Upper lobe of left lung (tissue), 4 donors: ENCODE measurements around the gene NFIB.

Source experiments
- CTCF ChIP-seq, 6 experiments: fragments of 450-650 bp in 4 of 6; fragments of 200-600 bp in 2 of 6; sonication (generic) in 2 of 6; IDR thresholded peaks; one replicate each; pipeline ENCODE4 v1.5.1; 2016 to 2019; ENCODE audit warnings: antibody characterized with exemption in 6 of 6
- POLR2A ChIP-seq, 4 donors: fragments of 450-650 bp; IDR thresholded peaks; one replicate each; pipeline ENCODE4 v1.5.1; 2016 to 2017; ENCODE audit warnings: antibody characterized with exemption in 4 of 4, mild to moderate bottlenecking in 2 of 4

- TF ChIP-seq CTCF (IDR thresholded peaks at IDR 0.05) (no peak), POLR2A (IDR thresholded peaks at IDR 0.05) (no peak)
Observed at GRCh38 chr9:14260101-14260500, 53.8 kb downstream of the NFIB start.
